Peyer's patch (tissue), 4 donors: ENCODE results near the gene LMF1. TPM values are rescaled to one million over a fixed set of nuclear protein-coding genes. Genes with fewer than 3 reads are reported as not detected.

Experiments used
- DNase-seq, 3 donors: peaks; one replicate each; pipeline ENCODE4 v3.0.0-alpha.2; 2017 to 2019
- H3K27ac ChIP-seq, 4 donors: fragments of 200-600 bp; sonication (generic); one replicate each; pipeline ENCODE4 v1.5.1; 2016 to 2019
- H3K27me3 ChIP-seq, 2 donors: fragments of 200-600 bp; sonication (generic); one replicate each; pipeline ENCODE4 v1.5.1; 2019
- H3K36me3 ChIP-seq, 3 donors: fragments of 200-600 bp; sonication (generic); one replicate each; pipeline ENCODE4 v1.5.1; 2016 to 2019
- H3K4me1 ChIP-seq, 4 donors: fragments of 200-600 bp; sonication (generic); one replicate each; pipeline ENCODE4 v1.5.1; 2016 to 2019
- H3K4me3 ChIP-seq, 4 donors: fragments of 200-600 bp; sonication (generic); 1 replicate in 3 of 4; 2 replicates in 1 of 4; pipeline ENCODE4 v1.5.1; 2016 to 2019; ENCODE audit warnings: mild to moderate bottlenecking in 1 of 4
- H3K9me3 ChIP-seq, 4 donors: fragments of 200-600 bp; sonication (generic); one replicate each; pipeline ENCODE4 v1.5.1; 2016 to 2019; ENCODE audit warnings: mild to moderate bottlenecking in 1 of 4
- POLR2A ChIP-seq, 2 donors: fragments of 450-650 bp; IDR thresholded peaks; one replicate each; pipeline ENCODE4 v1.5.1; 2017; ENCODE audit warnings: antibody characterized with exemption in 2 of 2, mild to moderate bottlenecking in 2 of 2, moderate library complexity in 2 of 2
- total RNA-seq, 4 donors: library from RNA; depleted of rRNA; stranded (reverse); fragments of >200 nt; gene quantifications; one replicate each; pipeline ENCODE4 v1.1.0, GENCODE V29; 2016
- TF ChIP-seq, protein P1 (sequence below), 6 experiments: fragments of 450-650 bp in 4 of 6; fragments of 200-600 bp in 2 of 6; sonication (generic) in 1 of 6; IDR thresholded peaks; one replicate each; pipeline ENCODE4 v1.5.1; 2017 to 2019; ENCODE audit warnings: antibody characterized with exemption in 6 of 6, mild to moderate bottlenecking in 3 of 6, moderate library complexity in 1 of 6

The LMF1 gene
- total RNA-seq, 4 donors from 2014 or later: 16.3 to 85.4 (median 54.6) TPM

DNA sequence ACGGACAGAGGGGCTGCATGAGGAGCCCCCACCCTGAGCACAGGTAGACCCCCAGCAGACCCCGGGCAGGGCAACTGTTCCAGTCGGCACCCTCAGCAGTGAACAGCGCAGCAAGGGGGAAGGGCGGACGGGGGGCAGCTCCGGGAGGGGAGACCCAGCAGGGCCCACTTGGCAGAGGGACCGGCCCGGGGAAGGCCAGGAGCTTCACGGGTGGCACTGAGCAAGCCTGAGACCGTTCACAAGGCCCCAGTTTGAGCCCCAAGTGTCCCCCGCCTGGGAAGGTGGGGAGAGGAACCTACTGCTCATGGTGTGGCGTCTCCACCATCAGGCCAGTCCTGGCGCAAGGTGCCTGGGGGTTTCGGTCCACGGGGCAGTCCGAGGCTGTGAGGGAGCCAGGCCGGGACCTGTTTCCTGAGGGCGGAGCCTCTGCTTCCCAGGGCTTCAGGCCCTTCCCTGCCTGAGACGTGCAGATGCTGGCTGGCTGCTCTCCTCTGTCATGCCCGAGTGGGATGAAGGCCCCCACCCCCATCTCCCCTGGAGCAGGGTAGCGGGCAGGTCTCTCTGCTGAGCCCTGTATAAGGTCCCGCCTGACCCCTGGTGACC lies 115.9 kb downstream of the LMF1 start:
- no peaks in the 10 kb centered on the region for H3K9me3 ChIP-seq

DNA sequence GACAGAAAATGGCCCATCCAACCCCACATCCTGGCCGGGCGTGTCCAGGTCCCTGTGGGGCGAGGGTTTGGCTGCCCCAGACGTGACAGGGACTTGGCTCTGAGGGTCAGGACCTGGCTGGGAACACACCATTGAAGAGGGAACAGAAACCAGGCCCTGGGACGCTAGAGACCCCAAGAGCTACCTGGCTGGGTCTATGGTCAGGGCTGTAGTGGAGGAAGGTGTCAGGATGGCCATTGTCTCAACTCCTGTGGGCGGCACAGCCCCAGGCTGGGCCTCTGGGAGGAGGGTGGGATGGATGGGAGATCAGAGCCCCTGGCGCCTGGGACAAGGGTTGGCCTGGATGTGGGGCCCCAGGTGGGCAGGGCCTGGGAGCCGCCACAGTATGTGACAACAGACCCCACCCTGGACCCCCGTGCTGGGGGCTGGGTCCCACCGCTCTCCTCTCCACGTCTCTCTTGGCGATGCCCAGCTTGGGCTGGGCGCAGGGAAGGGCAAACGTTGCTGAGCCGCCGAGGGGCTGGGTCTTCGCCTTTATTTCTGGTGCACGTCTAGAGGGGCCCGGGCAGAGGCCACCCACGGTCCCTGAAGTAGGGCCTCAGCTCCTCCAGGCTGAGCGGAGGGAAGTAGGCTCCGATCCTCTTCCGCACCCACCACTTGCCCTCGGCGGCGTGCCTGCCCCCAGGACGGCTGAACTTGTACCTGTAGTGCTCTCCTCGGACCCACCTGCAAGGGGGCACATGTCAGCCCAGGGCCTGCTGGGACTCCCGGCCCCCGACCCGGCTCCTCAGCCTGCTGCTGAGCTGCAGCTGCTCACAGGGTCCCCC lies 116.6 kb downstream of the LMF1 start:
- H3K27me3 ChIP-seq: no peaks in the 10 kb centered on the region
- no peaks in the 10 kb centered on the region for H3K36me3 ChIP-seq
- H3K27ac ChIP-seq: no peak overlapping the region
- DNase-seq: no peak
- H3K9me3 ChIP-seq: no peaks in the 10 kb centered on the region
- TF ChIP-seq, protein P1, sequence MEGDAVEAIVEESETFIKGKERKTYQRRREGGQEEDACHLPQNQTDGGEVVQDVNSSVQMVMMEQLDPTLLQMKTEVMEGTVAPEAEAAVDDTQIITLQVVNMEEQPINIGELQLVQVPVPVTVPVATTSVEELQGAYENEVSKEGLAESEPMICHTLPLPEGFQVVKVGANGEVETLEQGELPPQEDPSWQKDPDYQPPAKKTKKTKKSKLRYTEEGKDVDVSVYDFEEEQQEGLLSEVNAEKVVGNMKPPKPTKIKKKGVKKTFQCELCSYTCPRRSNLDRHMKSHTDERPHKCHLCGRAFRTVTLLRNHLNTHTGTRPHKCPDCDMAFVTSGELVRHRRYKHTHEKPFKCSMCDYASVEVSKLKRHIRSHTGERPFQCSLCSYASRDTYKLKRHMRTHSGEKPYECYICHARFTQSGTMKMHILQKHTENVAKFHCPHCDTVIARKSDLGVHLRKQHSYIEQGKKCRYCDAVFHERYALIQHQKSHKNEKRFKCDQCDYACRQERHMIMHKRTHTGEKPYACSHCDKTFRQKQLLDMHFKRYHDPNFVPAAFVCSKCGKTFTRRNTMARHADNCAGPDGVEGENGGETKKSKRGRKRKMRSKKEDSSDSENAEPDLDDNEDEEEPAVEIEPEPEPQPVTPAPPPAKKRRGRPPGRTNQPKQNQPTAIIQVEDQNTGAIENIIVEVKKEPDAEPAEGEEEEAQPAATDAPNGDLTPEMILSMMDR (IDR thresholded peaks at IDR 0.05): no peak
- no peak for TF ChIP-seq POLR2A (IDR thresholded peaks at IDR 0.05)
- H3K4me3 ChIP-seq: no peak overlapping the region
- no peaks in the 10 kb centered on the region for H3K4me1 ChIP-seq

More for the DNA sequence above, 115.9 kb downstream of the LMF1 start:
- Histone ChIP-seq H3K27me3 (no peaks in the 10 kb centered on the region), H3K27ac (no peak overlapping the region), H3K4me3 (no peak overlapping the region), H3K36me3 (no peaks in the 10 kb centered on the region), H3K4me1 (no peaks in the 10 kb centered on the region)
- TF ChIP-seq POLR2A (IDR thresholded peaks at IDR 0.05): no peak
- TF ChIP-seq, protein P1 (IDR thresholded peaks at IDR 0.05): no peak
- DNase-seq: no peak

DNA sequence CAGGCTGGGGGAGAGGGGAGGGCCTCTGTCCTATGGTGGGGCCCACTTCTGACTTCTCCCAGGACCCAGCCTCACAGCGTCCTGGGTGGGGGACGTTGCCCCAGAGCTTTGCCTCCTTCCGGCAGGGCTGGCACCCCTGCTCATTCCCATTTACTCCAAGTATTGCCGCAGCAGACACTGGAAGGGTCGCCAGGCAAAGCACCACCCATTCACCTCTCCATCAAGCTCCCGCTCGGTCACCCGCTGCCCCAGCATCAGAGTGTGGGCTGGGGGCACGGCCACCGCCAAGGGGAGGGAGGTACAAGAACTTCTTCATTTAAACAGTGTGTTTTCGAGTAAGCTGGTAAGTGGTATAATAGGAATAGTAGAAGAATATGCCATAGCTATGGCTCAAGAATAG lies 117.5 kb downstream of the LMF1 start:
- no peaks in the 10 kb centered on the region for H3K9me3 ChIP-seq

DNA sequence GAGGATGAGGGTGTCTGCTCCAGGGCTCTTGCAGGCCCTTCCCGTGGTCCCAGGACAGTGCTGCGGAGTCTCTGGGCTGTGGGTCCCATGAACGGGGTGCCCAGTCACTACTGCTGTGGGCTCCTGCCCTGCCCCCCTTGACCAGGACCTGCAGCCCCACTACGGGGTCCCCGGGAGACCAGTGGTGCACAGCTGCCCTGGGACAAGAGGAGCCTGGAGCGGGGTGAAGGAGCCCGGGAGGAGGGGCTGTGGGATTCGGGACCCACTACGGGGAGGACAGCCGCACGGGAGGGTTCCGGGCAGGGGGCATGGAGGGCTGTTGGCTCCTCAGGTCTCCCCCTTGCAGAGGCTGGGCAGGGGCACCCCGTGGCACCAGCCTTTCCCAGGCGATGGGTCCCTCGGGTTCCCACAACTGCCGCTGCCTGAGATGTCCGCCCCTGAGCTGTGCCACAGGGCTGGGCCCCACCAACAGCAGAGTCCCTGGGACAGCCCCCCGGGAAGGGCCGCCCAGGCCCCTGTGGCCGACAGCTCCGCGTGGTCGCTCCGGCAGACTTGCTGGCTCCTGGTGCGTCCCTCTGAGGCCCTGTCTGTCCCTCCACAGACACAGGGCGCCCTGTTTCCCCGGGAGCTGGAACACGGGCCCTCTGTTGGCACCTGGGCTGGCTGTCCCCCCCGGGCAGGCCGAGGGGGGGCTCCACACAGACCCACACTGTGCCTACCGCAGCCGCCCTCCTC lies 118.2 kb downstream of the LMF1 start:
- Histone ChIP-seq H3K9me3 (no peaks in the 10 kb centered on the region), H3K4me1 (no peaks in the 10 kb centered on the region), H3K36me3 (no peaks in the 10 kb centered on the region), H3K27ac (no peak overlapping the region), H3K4me3 (no peak overlapping the region), H3K27me3 (no peaks in the 10 kb centered on the region)
- no peak for DNase-seq
- TF ChIP-seq POLR2A (IDR thresholded peaks at IDR 0.05): no peak
- TF ChIP-seq, protein P1 (IDR thresholded peaks at IDR 0.05): no peak

More for the DNA sequence above, 117.5 kb downstream of the LMF1 start:
- TF ChIP-seq POLR2A (IDR thresholded peaks at IDR 0.05): no peak
- TF ChIP-seq, protein P1 (IDR thresholded peaks at IDR 0.05): no peak
- no peaks in the 10 kb centered on the region for H3K36me3 ChIP-seq
- H3K4me1 ChIP-seq: no peaks in the 10 kb centered on the region
- H3K4me3 ChIP-seq: no peak overlapping the region
- no peak overlapping the region for H3K27ac ChIP-seq
- no peak for DNase-seq
- H3K27me3 ChIP-seq: no peaks in the 10 kb centered on the region

DNA sequence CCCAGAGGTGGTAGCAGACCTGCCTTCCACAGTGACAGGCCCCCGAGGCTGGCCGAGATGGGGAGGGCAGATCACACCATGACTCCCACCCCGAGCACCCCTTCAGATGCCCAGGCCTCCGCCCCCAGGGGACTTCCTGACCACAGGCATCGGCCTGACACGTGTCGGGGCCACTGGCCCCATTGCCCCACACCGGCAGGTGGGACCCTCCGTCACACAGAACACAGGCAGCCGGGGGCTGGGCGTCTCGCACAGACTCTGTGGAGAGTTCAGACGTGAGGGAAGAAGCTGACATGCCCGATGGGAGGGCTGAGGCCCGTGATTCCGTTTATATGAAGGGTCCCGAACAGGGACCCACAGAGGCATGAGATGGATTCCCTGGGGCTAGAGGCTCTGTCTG lies 118.9 kb downstream of the LMF1 start:
- no peak overlapping the region for H3K27ac ChIP-seq
- no peaks in the 10 kb centered on the region for H3K4me1 ChIP-seq
- no peak for TF ChIP-seq POLR2A (IDR thresholded peaks at IDR 0.05)
- TF ChIP-seq, protein P1 (IDR thresholded peaks at IDR 0.05): no peak
- no peaks in the 10 kb centered on the region for H3K36me3 ChIP-seq
- no peak overlapping the region for H3K4me3 ChIP-seq
- DNase-seq: no peak
- no peaks in the 10 kb centered on the region for H3K27me3 ChIP-seq
- H3K9me3 ChIP-seq: no peaks in the 10 kb centered on the region
